Measurements from ENCODE around the gene RRP9.

Gene RRP9

GRCh38 chr3:51962854-51963530, 21.3 kb upstream of the RRP9 start:
- DNase-seq, result no peak
- Histone ChIP-seq H2AFZ (ENCODE audit: low read length) (no peak overlapping the region), H3K9me3 (replicated peaks; ENCODE audit: insufficient read depth, low read length) (no peaks in the 10 kb centered on the region), H3K27me3 (replicated peaks; ENCODE audit: insufficient read depth, low read length) (no peaks in the 10 kb centered on the region), H3K4me3 (ENCODE audit: low read length) (no peak overlapping the region), H3K9me2 (replicated peaks; ENCODE audit: insufficient read depth, low read length) (no peaks in the 10 kb centered on the region), H3K4me1 (ENCODE audit: low read length) (0 out of 2 replicates have a peak, but pooled peaks cover 2% of the 10 kb centered on the region), H3F3A (ENCODE audit: insufficient read depth, low read length) (0 out of 2 replicates have a peak, but pooled peaks cover 3% of the 10 kb centered on the region), H3K79me2 (ENCODE audit: low read length) (no peaks in the 10 kb centered on the region), H3K27ac (ENCODE audit: low read length) (no peak overlapping the region), H3K4me2 (ENCODE audit: low read depth, low read length) (no peak overlapping the region), H4K20me1 (ENCODE audit: insufficient read depth, low read length) (no peaks in the 10 kb centered on the region), H3K36me3 (replicated peaks; ENCODE audit: insufficient read depth, low read length) (no peaks in the 10 kb centered on the region), H3K9ac (ENCODE audit: low read length) (no peak overlapping the region)
- TF ChIP-seq CTCF (IDR thresholded peaks at IDR 0.05; ENCODE audit: low read length) (no peak), EZH2 (optimal IDR thresholded peaks at IDR 0.05; ENCODE audit: low read depth, low read length) (no peak), EZH2phosphoT487 (IDR thresholded peaks at IDR 0.05; ENCODE audit: low read length) (no peak)

GRCh38 chr3:51961602-51962569, 20.2 kb upstream of the RRP9 start:
- Histone ChIP-seq H3K27ac (ENCODE audit: low read length) (no peak overlapping the region), H3K9me2 (replicated peaks; ENCODE audit: insufficient read depth, low read length) (no peaks in the 10 kb centered on the region), H2AFZ (ENCODE audit: low read length) (no peak overlapping the region), H3K27me3 (replicated peaks; ENCODE audit: insufficient read depth, low read length) (no peaks in the 10 kb centered on the region), H3K4me2 (ENCODE audit: low read depth, low read length) (no peak overlapping the region), H3K9ac (ENCODE audit: low read length) (no peak overlapping the region), H4K20me1 (ENCODE audit: insufficient read depth, low read length) (no peaks in the 10 kb centered on the region), H3F3A (ENCODE audit: insufficient read depth, low read length) (no peaks in the 10 kb centered on the region), H3K36me3 (replicated peaks; ENCODE audit: insufficient read depth, low read length) (no peaks in the 10 kb centered on the region), H3K9me3 (replicated peaks; ENCODE audit: insufficient read depth, low read length) (no peaks in the 10 kb centered on the region), H3K4me3 (ENCODE audit: low read length) (no peak overlapping the region), H3K79me2 (ENCODE audit: low read length) (no peaks in the 10 kb centered on the region), H3K4me1 (ENCODE audit: low read length) (no peaks in the 10 kb centered on the region)
- no peak for TF ChIP-seq CTCF (IDR thresholded peaks at IDR 0.05; ENCODE audit: low read length)
- no peak for TF ChIP-seq EZH2phosphoT487 (IDR thresholded peaks at IDR 0.05; ENCODE audit: low read length)
- TF ChIP-seq EZH2 (optimal IDR thresholded peaks at IDR 0.05; ENCODE audit: low read depth, low read length), result no peak
- DNase-seq, result no peak

GRCh38 chr3:51961011-51961410, 19.3 kb upstream of the RRP9 start:
- no peak overlapping the region for H3K9ac ChIP-seq (ENCODE audit: low read length)
- H3K9me2 ChIP-seq (replicated peaks; ENCODE audit: insufficient read depth, low read length), result no peaks in the 10 kb centered on the region
- H3K4me3 ChIP-seq (ENCODE audit: low read length), result no peak overlapping the region
- no peak for TF ChIP-seq EZH2 (optimal IDR thresholded peaks at IDR 0.05; ENCODE audit: low read depth, low read length)
- TF ChIP-seq EZH2phosphoT487 (IDR thresholded peaks at IDR 0.05; ENCODE audit: low read length), result no peak
- TF ChIP-seq CTCF (IDR thresholded peaks at IDR 0.05; ENCODE audit: low read length), result no peak
- H3K27ac ChIP-seq (ENCODE audit: low read length), result no peak overlapping the region
- H3F3A ChIP-seq (ENCODE audit: insufficient read depth, low read length), result no peaks in the 10 kb centered on the region
- H3K36me3 ChIP-seq (replicated peaks; ENCODE audit: insufficient read depth, low read length), result no peaks in the 10 kb centered on the region
- no peaks in the 10 kb centered on the region for H3K79me2 ChIP-seq (ENCODE audit: low read length)
- no peaks in the 10 kb centered on the region for H3K27me3 ChIP-seq (replicated peaks; ENCODE audit: insufficient read depth, low read length)
- H3K4me2 ChIP-seq (ENCODE audit: low read depth, low read length), result no peak overlapping the region
- no peaks in the 10 kb centered on the region for H3K4me1 ChIP-seq (ENCODE audit: low read length)
- H2AFZ ChIP-seq (ENCODE audit: low read length), result no peak overlapping the region
- H4K20me1 ChIP-seq (ENCODE audit: insufficient read depth, low read length), result no peaks in the 10 kb centered on the region
- H3K9me3 ChIP-seq (replicated peaks; ENCODE audit: insufficient read depth, low read length), result no peaks in the 10 kb centered on the region
- DNase-seq, result no peak

Measured in MM.1S (cell line).